LNCaP clone FGC (cell line): ENCODE results near the gene GRIA1.

Source experiments
- DNase-seq: peaks from one replicate; pipeline ENCODE4 v3.0.0-alpha.2; 2011; ENCODE audit warnings: low read depth
- H3K4me3 ChIP-seq: 2 replicates; pipeline ENCODE4 v1.5.1; 2011; ENCODE audit warnings: mild to moderate bottlenecking, low read depth, low read length, control low read depth
- TF ChIP-seq, protein P1 (sequence below): IDR thresholded peaks from 2 replicates; pipeline ENCODE4 v1.5.1; 2012; ENCODE audit warnings: mild to moderate bottlenecking; ENCODE audit not compliant: control insufficient read depth, insufficient read depth; ENCODE audit errors: extremely low read depth

The GRIA1 gene

DNA sequence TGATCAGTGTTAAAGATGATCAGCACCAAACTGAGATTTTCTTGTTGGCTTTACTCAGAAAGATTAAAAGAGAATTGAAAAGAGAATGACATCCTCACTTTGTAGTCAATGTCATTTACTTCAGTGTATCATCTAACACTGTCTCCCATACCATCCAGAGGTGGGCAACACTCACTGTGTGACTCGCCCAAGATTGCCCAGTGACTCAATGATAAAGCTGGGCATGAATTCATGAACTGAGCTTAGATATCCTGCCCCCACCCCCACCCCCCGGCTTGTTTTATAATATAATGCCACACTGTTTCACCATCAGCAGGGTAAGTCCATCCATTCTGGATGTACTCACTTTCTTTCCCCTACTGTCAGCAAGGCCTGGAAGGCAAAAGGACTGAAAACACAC, 306.1 kb downstream of the GRIA1 start:
- no peak for DNase-seq
- H3K4me3 ChIP-seq, result no peak overlapping the region
- TF ChIP-seq, protein P1, sequence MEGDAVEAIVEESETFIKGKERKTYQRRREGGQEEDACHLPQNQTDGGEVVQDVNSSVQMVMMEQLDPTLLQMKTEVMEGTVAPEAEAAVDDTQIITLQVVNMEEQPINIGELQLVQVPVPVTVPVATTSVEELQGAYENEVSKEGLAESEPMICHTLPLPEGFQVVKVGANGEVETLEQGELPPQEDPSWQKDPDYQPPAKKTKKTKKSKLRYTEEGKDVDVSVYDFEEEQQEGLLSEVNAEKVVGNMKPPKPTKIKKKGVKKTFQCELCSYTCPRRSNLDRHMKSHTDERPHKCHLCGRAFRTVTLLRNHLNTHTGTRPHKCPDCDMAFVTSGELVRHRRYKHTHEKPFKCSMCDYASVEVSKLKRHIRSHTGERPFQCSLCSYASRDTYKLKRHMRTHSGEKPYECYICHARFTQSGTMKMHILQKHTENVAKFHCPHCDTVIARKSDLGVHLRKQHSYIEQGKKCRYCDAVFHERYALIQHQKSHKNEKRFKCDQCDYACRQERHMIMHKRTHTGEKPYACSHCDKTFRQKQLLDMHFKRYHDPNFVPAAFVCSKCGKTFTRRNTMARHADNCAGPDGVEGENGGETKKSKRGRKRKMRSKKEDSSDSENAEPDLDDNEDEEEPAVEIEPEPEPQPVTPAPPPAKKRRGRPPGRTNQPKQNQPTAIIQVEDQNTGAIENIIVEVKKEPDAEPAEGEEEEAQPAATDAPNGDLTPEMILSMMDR, result no peak

DNA sequence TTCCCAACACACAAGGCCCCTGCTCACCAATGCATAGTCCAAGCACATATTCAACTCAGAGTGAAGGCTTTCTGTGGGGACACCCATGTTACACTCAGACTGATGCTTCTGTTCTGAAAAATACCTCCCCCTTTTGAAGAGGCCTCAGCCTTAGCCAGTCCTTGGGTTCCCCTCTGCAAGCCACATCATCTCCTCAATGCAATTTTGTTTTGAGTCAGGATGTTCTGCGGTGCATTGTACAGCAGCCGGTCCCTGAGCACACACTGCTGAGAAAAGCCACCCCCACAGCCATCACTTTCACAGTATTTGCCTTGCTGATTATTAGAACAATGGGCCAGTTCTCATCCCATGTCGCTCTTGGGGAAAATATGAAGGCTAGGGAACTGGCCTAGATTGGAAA, 307.0 kb downstream of the GRIA1 start:
- DNase-seq, result no peak
- TF ChIP-seq, protein P1, result no peak
- no peak overlapping the region for H3K4me3 ChIP-seq

DNA sequence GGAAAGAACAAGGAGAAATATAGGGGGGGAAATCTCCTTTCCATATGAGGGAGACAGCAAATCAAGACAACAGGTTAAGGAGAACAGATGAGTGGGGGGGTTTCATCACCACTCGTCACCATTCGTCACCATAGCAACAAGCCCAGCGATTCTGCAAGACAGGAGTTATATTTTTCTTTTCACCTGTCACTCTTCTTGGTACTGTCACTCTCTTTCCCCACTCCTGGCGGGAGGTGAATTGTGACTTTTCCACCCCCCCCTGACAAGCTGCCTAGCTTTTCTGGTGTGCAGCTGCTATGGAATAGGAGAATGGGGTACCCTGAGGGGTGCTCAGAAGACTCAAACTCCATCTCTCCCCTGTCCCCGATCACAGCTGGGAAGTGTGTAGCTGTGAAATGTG, 308.4 kb downstream of the GRIA1 start:
- H3K4me3 ChIP-seq, result no peak overlapping the region
- no peak for DNase-seq
- TF ChIP-seq, protein P1, result no peak

DNA sequence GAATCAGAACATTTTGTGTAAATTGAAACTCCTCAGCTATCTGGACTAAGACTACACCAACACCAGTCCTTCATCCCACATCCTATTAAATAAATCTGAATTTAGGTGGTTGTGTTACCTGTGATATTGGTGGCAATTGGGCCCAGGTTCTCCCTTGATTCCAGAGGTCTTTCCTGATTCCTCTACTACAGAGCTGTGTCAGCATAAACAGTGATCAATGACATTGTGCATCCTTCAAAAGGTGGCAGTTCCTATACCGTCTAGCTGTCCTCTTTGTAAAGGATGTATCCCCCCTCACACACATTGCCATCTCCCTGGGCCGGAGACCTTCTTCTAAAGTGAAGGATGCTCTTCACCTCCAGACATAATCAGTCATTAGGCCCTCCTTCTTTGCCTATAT, 309.0 kb downstream of the GRIA1 start:
- H3K4me3 ChIP-seq, result no peak overlapping the region
- DNase-seq, result no peak
- TF ChIP-seq, protein P1, result no peak

DNA sequence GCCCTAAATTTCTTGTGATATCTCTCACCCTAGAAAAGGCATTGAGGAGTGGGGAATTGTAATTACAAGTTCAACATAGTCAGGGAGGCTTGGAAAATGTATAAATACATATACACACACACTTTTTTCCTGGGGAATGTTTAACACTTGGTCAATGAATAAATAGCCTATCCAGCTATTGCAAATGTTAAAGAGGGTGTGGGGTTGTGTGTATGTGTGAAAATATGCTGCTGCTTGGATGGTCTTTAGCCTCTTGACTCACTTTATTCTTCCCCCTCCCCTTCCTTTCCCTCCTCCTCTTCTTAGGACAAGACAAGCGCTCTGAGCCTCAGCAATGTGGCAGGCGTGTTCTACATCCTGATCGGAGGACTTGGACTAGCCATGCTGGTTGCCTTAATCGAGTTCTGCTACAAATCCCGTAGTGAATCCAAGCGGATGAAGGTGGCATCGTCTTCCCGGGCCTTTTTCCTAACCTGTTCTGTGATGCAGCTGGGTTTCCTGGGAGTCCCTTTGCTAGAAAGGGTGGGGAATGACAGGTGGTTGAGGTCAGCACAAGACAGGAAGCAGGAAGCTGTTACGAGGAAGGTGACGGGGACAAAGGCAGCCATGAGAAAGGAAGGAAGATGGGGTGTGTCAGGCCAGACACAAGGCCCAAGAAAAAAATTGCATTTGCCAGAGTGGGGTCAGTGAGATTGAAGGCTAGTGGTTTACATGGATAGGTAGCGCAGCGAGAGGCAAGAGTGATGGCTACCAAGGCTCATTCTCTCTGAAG, 311.8 kb downstream of the GRIA1 start:
- no peak for DNase-seq
- H3K4me3 ChIP-seq, result no peak overlapping the region
- TF ChIP-seq, protein P1, result no peak

DNA sequence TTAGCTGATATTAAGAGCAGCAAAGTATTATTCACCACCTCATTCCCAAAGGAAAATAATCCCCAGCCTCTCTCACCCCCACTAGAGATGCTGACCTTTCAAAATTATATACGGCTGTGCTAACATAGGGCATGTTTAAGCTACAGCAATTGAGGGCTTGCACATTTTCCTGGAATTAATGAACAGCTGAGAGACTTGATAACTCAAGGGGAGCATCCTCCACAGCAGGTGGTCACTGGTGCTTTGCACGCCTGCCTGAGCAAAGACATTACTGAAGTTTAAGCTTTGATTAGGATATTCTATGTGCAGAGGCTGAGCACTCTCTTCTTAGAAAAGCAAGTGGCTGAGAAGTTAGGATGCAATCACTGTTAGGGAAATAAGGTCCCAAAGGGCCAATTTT, 317.3 kb downstream of the GRIA1 start:
- TF ChIP-seq, protein P1, result no peak
- no peak overlapping the region for H3K4me3 ChIP-seq
- DNase-seq, result no peak

DNA sequence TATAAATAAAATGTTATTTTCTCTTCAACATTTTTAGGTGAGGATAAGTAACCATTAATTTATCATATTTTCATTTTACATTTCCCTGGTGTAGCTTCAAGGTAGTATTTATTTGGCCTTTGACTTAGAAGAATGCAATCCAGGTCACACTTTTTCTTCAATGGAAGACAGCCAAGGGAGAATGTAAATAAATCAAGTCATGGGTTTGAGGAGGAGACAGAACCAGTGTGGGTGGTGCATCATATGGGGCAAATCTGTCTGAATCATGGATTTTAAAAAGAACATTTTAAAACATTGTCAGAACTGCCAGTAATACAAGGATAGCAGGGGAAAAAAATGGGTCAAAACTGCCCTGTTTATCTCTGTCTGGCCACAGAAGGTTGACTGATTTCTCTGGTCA, 318.7 kb downstream of the GRIA1 start:
- no peak for DNase-seq
- TF ChIP-seq, protein P1, result no peak
- no peak overlapping the region for H3K4me3 ChIP-seq
